ENCODE measurements around the gene CALHM4.
"Not testable (repeated sequence)": the region's sequence is repeated elsewhere in the genome, so short reads cannot be mapped to it uniquely, and the experiment has no call there.

Gene CALHM4

DNA sequence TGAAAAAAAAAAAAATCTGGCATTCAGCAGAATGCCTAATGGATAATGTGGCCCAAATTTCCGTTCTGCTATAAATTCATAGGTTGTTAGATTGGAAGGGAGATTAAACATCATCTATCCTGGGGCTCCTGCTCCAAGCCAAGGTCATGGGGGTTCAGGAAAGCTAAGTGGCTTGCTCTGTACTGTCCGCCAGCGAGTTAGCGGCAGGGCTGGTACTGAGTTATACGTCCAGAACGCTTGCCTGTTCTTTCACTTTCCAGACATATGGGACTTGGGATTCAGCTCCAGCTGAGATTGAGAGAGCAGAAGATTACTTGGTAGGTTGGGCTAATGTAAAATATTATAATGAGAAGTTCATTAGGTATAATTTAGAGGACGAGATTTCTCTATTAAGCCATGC, 18.6 kb downstream of the CALHM4 start:
- no peak for DNase-seq (ENCODE audit: low read depth in 2 of 3, low spot score in 2 of 3)

GRCh38 chr6:116575227-116575626, 21.7 kb downstream of the CALHM4 start:
- no peak for DNase-seq (ENCODE audit: low read depth in 2 of 3, low spot score in 2 of 3)

DNA sequence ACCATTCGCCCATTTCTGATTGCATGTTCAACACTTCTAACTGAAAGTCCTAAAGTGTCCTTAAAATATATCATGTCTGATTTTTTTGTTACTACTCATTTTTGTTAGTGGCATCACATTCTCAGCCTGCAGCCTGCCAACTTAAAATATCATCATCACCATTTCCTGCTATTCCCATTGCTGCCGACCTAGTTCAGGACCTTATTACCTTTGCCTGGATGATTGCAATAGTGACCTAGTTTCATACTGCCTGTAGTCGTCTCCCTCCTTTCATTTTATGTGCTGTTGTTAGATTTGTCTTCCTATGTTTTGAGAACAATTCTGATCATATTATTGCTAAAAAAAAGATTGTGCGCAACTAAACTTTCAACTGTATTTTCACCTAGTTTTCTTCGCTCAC, 23.9 kb downstream of the CALHM4 start:
- DNase-seq (ENCODE audit: low read depth in 2 of 3, low spot score in 2 of 3), result no peak

- DNase-seq (ENCODE audit: low read depth in 2 of 3, low spot score in 2 of 3), result no peak
Measured at GRCh38 chr6:116578335-116578734, 24.8 kb downstream of the CALHM4 start.

DNA sequence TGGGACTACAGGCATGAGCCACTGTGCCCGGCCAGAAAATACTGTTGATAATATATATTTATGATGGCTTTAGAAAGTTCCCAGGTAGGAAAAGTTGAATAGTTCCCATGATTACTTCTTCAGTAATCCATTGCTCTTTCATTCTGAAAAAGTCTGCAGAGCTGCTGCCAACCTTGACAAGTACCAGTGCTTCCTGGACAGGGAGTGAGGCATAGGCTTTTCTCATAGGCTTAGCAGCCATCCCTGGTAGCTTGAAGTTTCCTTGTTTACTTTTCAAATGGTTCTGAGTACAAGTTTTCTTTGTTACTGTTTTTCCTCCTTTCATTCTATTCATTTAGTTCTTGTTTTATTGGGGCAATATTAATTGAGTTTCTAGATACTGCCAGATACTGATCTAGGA, 25.6 kb downstream of the CALHM4 start:
- no peak for DNase-seq (ENCODE audit: low read depth in 2 of 3, low spot score in 2 of 3)

DNA sequence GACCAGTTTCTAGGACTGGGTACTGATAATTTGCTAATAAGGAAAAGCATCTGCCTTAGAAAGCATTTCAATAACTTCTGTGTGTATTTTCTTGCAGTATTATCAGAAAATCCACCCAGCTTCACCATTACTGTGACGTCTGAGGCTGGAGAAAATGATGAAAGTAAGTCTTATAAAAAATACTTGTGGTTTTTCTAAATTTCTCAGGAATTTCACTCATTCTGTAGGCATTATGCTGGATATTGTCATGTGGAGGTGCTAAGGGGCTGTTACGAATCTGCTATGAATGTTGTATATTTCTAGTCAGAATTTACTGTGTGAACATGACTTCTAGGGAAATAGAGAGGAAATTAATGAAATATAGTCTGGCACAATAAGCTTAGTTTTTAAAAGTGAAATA, 26.6 kb downstream of the CALHM4 start:
- no peak for DNase-seq (ENCODE audit: low read depth in 2 of 3, low spot score in 2 of 3)

- no peak for DNase-seq (ENCODE audit: low read depth in 2 of 3, low spot score in 2 of 3)
Measured at GRCh38 chr6:116586276-116586675, 32.7 kb downstream of the CALHM4 start.

DNA sequence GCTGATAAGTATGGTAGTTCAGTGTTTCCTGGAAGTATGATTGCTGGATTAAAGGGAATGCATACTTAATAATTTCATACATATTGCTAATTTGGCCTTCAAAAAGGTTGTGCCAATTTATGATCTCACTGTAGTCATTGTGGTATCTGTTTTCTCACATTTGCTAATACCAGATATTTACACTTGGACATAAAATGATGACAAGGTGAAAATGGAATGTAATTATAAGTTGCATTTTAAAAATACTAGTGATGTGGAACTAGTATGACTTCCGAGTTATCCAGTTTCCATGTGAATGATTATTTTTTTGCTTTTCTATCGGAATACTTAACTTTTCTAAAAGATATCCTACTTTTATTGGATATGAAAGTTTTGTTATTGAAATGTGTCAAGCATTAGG, 33.2 kb downstream of the CALHM4 start:
- no peak for DNase-seq (ENCODE audit: low read depth in 2 of 3, low spot score in 2 of 3)

DNA sequence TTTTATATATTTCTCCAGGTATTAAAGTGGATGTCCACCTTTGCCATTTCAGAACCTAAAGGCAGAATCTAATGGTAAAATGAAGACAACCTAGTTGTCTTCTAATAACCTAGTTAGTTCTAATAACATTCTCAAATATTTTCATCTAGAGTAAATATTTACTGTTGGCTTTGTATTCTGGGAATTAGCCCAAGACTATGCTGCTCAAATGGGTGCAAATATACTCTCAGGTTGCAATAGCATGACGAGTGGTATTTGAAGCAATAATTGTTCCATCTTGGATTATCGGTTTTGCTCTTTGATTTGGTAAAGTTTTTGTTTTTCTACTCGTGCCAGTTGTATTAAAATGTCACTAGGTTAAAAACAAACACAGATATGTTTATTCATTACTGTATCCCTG, 41.7 kb downstream of the CALHM4 start:
- DNase-seq (ENCODE audit: low read depth in 2 of 3, low spot score in 2 of 3), result no peak

DNA sequence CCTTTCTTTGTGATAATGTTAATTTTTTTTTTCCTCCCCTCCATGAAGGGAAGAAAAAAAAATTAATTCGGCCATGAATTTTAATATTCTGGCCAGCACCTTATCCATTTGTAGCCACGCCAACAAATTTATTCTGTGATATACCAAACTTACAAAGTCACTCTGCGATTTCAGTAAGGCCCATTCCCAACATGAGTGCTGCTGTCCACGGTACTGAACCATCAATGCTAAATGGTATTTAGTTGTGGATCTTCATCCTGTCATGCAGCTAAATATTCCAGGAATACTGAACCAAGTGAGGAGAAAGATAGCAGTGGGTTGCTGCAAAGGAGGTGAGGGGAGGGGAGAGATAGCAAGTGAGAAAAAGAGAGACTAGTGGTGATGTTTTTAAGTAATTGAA, 43.3 kb downstream of the CALHM4 start:
- no peak for DNase-seq (ENCODE audit: low read depth in 2 of 3, low spot score in 2 of 3)

- not testable (repeated sequence) for DNase-seq (ENCODE audit: low read depth in 2 of 3, low spot score in 2 of 3)
Measured at GRCh38 chr6:116603916-116604315, 50.4 kb downstream of the CALHM4 start.

DNA sequence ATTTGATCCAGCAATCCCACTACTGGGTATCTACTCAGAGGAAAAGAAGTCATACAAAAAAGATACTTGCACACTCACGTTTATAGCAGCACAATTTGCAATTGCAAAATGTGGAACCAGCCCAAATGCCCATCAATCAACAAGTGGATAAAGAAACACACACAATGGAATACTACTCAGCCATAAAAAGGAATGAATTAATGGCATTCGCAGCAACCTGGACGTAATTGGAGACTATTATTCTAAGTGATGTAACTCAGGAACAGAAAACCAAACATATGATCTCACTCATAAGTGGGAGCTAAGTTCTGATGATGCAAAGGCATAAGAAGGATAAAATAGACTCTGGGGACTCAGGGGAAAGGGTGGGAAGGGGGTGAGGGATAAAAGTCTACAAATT, 51.3 kb downstream of the CALHM4 start:
- not testable (repeated sequence) for DNase-seq (ENCODE audit: low read depth in 2 of 3, low spot score in 2 of 3)

- DNase-seq (ENCODE audit: low read depth in 2 of 3, low spot score in 2 of 3), result no peak
Measured at GRCh38 chr6:116605935-116606334, 52.4 kb downstream of the CALHM4 start.
